IPS-15b (cell line): ENCODE results near the gene UGT3A2.
"Not testable (repeated sequence)": the region's sequence is repeated elsewhere in the genome, so short reads cannot be mapped to it uniquely, and the experiment has no call there.

Experiments
- H3K27me3 ChIP-seq: one replicate; pipeline ENCODE4 v1.6.1; 2013; ENCODE audit warnings: low read length; ENCODE audit not compliant: control insufficient read depth, insufficient read depth
- H3K36me3 ChIP-seq: one replicate; pipeline ENCODE4 v1.6.1; 2013; ENCODE audit warnings: low read length; ENCODE audit not compliant: control insufficient read depth, insufficient read depth
- H3K4me1 ChIP-seq: one replicate; pipeline ENCODE4 v1.6.1; 2013; ENCODE audit warnings: mild to moderate bottlenecking, low read length; ENCODE audit not compliant: control insufficient read depth, insufficient read depth
- H3K4me3 ChIP-seq: one replicate; pipeline ENCODE4 v1.5.1; 2013; ENCODE audit warnings: low read depth, low read length
- H3K9ac ChIP-seq: one replicate; pipeline ENCODE4 v1.6.1; 2013; ENCODE audit warnings: low read depth, mild to moderate bottlenecking, low read length
- H3K9me3 ChIP-seq: one replicate; pipeline ENCODE4 v1.6.1; 2013; ENCODE audit warnings: mild to moderate bottlenecking, low read length; ENCODE audit not compliant: control insufficient read depth, insufficient read depth

Gene UGT3A2

DNA sequence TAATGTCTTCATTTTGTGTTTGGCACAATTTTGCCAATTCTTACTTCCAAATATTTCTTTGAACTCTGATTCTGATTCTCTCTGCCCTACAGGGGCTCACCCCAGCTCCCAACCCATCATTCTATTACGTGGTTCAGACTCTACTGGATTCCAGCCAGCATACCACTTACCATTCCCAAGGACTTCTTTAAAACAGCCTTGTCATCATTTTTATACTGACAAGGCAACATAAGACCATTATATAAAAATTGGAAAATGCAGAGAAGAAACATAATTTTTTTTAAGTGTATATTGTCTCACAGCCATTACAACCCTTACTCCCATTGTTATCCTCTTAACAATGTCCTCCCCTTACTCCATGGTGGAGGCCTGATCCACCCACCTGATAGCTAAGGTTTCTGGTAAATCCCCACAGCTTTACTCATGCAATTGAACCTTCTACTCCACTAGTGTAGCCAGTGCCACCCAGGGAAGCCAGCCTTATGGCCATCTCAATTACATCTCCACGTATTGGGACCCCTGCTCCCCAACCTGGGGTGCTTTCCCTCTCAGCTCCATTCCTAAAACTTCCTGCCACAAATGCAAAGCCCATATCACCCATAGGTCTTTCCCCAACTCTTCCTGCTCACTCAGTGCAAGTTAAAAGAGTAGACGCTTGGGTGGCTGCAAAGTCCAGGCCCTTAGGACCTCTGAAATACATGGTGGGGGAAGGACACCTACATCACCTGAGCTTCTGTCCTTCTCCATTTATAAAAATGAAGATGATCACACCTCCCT is 19.1 kb downstream of the UGT3A2 start:
- no peak overlapping the region for H3K9ac ChIP-seq
- H3K4me3 ChIP-seq: no peak overlapping the region
- no peaks in the 10 kb centered on the region for H3K9me3 ChIP-seq
- no peaks in the 10 kb centered on the region for H3K4me1 ChIP-seq
- H3K36me3 ChIP-seq: no peaks in the 10 kb centered on the region
- H3K27me3 ChIP-seq: no peaks in the 10 kb centered on the region

DNA sequence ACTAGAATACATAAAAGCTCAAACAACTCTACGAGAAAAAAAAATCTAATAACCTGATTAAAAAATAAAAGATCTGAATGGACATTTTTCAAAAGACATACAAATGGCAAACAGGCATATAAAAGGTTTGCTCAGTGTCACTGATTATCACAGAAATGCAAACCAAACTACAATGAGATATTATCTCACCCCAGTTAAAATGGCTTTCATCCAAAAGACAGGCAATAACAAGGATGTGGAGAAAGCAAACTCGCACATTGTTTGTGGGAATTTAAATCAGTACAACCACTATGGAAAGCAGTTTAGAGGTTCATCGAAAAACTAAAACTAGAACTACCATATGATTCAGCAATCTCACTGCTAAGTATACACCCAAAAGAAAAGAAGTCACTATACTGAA is 20.8 kb downstream of the UGT3A2 start:
- no peak overlapping the region for H3K4me3 ChIP-seq
- H3K4me1 ChIP-seq: peaks cover 5% of the 10 kb centered on the region
- no peaks in the 10 kb centered on the region for H3K9me3 ChIP-seq
- H3K9ac ChIP-seq: no peak overlapping the region
- no peaks in the 10 kb centered on the region for H3K36me3 ChIP-seq
- H3K27me3 ChIP-seq: no peaks in the 10 kb centered on the region

DNA sequence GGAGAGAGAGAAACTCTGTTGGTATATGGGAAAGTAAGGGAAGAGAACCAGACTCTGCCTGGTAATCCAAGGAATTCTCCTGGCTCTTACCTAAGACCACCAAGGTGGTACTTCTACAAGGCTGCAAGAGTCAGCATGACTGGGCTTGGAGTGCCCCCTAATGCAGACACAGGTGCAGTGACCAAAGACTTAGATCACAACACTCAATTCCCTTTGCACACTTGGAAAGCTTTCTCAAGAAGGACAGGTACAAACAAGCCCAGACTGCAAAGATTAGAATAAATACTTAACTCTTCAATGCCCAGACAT is 25.2 kb downstream of the UGT3A2 start:
- Histone ChIP-seq H3K36me3 (no peaks in the 10 kb centered on the region), H3K4me3 (no peak overlapping the region), H3K9me3 (no peaks in the 10 kb centered on the region), H3K9ac (no peak overlapping the region), H3K27me3 (no peaks in the 10 kb centered on the region), H3K4me1 (peaks cover 10% of the 10 kb centered on the region)

DNA sequence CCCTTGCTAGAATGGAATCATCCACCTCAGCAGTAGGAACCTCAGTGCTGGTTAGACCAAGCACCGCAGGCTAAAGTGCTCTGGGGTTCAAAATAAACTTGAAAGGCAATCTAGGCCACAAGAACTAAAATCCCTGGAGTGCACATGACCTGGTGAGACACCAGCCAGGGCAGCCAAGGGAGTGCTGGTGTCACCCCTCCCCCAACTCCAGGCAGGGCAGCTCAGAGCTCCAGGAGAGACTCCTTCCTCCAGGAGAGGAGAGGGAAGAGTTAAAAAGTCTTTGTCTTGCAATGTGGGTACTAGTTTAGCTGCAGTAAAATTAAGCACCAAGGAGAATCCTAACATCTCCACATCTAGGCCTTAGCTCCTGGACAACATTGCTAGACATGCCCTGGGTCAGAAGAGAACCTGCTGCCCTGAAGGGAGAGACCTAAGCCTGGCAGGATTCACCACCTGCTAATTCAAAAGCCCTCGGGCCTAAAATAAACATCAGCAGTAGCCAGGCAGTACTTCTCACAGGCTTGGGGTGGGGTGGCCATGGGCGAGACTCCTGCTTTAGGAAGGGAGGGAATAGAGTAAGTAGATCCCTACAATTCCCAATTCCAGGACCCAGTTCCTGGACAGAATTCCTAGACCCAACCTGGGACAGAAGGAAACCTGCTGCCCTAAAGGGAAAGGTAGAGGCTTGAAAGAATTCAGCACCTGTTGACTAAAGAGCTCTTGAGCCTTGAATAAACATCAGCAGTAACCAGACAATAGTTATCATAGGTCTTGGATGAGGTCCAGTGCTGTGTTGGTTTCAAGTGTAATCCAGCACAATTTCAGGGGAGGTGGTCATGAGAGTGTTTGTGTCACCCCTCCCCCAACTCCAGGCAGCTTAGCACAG is 25.8 kb downstream of the UGT3A2 start:
- Histone ChIP-seq H3K27me3 (no peaks in the 10 kb centered on the region), H3K9me3 (no peaks in the 10 kb centered on the region), H3K36me3 (no peaks in the 10 kb centered on the region), H3K4me1 (peaks cover 10% of the 10 kb centered on the region), H3K9ac (no peak overlapping the region), H3K4me3 (no peak overlapping the region)

DNA sequence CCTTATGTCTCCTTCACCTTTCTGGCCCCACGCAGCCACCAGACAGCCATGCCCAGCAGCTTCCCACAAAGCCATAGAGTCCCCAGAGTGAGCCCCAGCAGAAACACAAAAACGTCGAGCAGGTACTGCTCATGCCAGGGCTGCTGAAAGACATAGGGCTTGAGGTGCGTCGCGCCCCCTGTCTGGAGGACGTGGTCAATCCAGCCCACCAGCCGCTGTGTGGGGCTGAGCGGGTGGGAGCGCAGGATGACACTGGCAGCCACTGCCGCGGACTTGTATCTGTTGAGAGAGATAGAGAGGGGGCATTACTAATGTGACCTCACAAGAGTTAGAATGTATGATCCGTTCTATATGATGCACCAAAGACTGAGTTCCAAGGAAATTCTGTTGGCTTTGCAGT is 31.0 kb downstream of the UGT3A2 start:
- H3K9me3 ChIP-seq: no peaks in the 10 kb centered on the region
- no peaks in the 10 kb centered on the region for H3K36me3 ChIP-seq
- H3K9ac ChIP-seq: no peak overlapping the region
- peaks cover 4% of the 10 kb centered on the region for H3K4me1 ChIP-seq
- no peak overlapping the region for H3K4me3 ChIP-seq
- no peaks in the 10 kb centered on the region for H3K27me3 ChIP-seq

DNA sequence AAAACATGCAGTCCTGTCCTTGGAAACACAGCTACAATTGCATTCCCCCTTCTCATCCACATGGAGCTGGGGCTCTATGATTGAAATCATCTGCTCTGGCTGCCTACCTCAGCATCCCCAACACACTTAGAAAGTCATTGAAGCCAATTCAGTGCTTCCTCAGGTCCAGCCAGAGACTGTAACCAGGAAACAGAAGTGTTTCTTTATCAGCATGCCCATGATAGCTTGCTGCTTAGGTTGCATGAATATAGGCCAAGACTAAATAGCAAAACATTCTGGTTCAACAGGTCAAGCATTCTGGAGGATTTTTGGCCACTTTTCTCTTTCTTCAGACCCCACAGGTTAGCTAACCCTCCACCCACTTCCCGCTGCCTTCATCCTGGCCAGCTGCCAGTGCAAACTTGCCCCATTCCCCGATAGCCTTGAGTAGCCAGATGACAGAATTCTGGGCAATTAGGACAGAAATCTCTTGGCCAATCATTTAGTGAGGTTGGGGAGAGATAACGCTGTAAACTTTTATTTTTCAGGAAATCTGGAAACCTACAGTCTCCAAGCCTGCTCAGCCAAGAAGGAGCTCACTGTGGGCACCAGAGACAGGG is 32.0 kb downstream of the UGT3A2 start:
- not testable (repeated sequence) for H3K27me3 ChIP-seq, H3K9ac ChIP-seq, H3K36me3 ChIP-seq, H3K9me3 ChIP-seq, H3K4me1 ChIP-seq, H3K4me3 ChIP-seq

DNA sequence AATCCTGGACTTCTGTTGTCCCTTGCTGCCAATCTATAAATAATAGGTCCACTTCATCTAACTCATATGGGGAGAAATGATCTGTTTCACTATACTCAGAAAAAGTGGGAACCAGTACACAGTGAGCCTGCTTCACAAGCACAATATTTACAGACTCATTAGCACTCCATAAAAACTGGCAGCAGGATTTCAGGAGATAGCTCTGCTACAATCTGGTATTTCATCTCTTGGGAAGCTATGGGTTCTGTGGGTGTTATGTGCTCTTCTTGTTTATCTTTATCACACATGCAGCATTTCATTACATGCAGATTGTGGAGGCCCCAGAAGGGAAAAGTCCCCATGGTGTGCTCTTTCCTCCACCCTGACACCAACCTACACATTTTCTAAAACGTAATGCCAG is 33.2 kb downstream of the UGT3A2 start:
- no peaks in the 10 kb centered on the region for H3K9me3 ChIP-seq
- no peak overlapping the region for H3K9ac ChIP-seq
- H3K27me3 ChIP-seq: no peaks in the 10 kb centered on the region
- no peak overlapping the region for H3K4me3 ChIP-seq
- no peaks in the 10 kb centered on the region for H3K4me1 ChIP-seq
- no peaks in the 10 kb centered on the region for H3K36me3 ChIP-seq

DNA sequence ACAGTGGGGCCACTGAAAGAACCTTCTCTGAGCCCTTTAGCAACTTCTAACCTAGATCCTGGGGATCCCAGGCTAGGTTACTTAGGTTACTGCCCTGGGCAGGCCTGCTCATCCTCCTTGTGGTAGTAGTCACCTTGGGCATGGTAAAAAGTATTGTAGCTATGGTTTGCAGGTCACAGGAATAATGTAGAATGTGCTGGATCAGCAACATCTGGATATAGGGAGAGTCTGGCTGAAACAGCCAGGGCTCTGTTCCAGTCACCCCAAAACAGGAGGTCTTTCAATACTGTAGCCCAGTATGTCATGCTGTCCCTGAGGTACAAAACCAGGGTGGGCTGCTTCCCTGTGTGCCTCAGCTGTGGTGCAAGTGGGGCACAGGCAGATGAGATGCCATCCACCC is 33.6 kb downstream of the UGT3A2 start:
- H3K9me3 ChIP-seq: no peaks in the 10 kb centered on the region
- no peak overlapping the region for H3K9ac ChIP-seq
- H3K36me3 ChIP-seq: no peaks in the 10 kb centered on the region
- H3K4me1 ChIP-seq: no peaks in the 10 kb centered on the region
- no peaks in the 10 kb centered on the region for H3K27me3 ChIP-seq
- no peak overlapping the region for H3K4me3 ChIP-seq

DNA sequence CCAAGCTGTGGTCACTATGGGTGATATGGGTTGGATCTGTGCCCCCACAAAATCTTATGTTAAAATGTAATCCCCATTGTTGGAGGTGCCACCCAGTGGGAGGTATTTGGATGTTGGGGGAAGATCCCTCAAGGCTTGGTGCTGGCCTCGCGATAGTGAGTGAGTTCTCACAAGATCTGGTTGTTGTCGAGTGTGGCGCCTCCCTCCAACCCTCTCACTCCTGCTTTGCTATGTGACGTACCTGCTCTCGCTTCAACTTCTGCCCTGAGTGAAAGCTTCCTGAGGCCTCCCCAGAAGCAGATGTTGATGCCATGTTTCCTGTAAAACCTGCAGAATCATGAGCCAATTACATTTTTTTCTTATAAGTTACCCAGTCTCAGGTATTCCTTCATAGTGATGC is 35.5 kb downstream of the UGT3A2 start:
- Histone ChIP-seq H3K36me3 (no peaks in the 10 kb centered on the region), H3K4me3 (no peak overlapping the region), H3K4me1 (no peaks in the 10 kb centered on the region), H3K27me3 (no peaks in the 10 kb centered on the region), H3K9me3 (no peaks in the 10 kb centered on the region), H3K9ac (no peak overlapping the region)

DNA sequence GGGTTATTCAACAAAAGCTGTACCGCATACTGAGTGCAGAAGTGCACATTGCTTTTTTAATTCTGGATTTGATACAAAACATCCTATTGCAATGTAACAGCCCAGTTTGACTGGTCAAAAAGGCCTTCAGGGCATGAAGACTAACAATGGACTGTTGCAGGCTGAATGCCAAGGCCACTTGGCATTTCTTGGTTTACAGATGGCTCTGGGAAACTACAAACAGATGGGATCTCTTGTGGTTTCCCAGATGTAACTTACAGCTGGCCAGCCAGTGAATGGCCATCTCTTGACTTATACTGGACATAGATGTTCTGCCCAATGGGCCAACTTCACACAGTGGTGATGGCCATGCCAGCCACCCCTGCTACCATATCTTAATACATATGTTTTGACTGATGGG is 36.8 kb downstream of the UGT3A2 start:
- Histone ChIP-seq H3K9me3 (no peaks in the 10 kb centered on the region), H3K27me3 (no peaks in the 10 kb centered on the region), H3K4me3 (no peak overlapping the region), H3K4me1 (no peaks in the 10 kb centered on the region), H3K36me3 (no peaks in the 10 kb centered on the region), H3K9ac (no peak overlapping the region)

DNA sequence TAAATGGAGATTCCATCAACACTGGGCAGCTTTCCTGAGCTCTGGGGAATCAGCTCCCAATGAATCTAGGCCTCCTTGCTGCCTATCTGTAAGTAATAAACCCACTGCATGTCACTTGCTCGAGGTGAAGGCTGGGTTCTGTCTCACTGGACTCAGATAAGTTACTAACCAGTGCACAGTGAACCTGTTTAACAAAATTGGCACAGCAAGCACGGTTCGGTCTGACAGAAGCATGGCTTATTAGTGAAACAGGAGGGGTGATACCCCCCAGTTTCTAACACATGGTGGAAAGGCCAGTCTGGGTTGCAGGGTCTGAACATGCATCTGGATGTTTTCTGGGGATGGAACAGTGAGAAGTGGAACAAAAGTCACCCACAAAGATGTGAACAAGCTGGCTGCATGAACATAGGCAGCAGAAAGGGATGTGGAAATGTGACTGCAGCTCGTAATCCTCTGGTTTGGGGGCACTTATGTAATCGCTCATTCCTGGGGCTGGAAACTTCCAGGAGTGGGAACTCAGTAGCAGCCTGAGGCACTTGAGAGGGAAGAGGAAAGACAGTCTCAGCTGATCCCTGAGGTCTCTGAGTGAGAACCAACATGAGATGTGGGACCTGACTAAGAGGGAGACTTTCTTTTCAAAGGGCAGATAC is 37.7 kb downstream of the UGT3A2 start:
- Histone ChIP-seq H3K9me3 (no peaks in the 10 kb centered on the region), H3K9ac (no peak overlapping the region), H3K4me1 (no peaks in the 10 kb centered on the region), H3K4me3 (no peak overlapping the region), H3K27me3 (no peaks in the 10 kb centered on the region), H3K36me3 (no peaks in the 10 kb centered on the region)
